Effector memory CD4-positive, alpha-beta T cell (primary cell): ENCODE measurements around the gene CHL1.
"Not testable (repeated sequence)": the region's sequence is repeated elsewhere in the genome, so short reads cannot be mapped to it uniquely, and the experiment has no call there.

ENCODE experiments used
- DNase-seq, 3 donors: peaks; one replicate each; pipeline ENCODE4 v3.0.0-alpha.2; 2020
- H3K27ac ChIP-seq: 2 replicates; pipeline ENCODE4 v1.7.0; 2013; ENCODE audit warnings: mild to moderate bottlenecking, low read length, moderate library complexity; ENCODE audit not compliant: insufficient read depth, poor library complexity, severe bottlenecking
- H3K27me3 ChIP-seq: replicated peaks from 2 replicates; pipeline ENCODE4 v1.7.0; 2013; ENCODE audit warnings: mild to moderate bottlenecking, low read length; ENCODE audit not compliant: insufficient read depth, control insufficient read depth, poor library complexity, severe bottlenecking
- H3K36me3 ChIP-seq: 2 replicates; pipeline ENCODE4 v1.7.0; 2013; ENCODE audit warnings: mild to moderate bottlenecking, low read length, moderate library complexity; ENCODE audit not compliant: control insufficient read depth, insufficient read depth
- H3K4me1 ChIP-seq: 2 replicates; pipeline ENCODE4 v1.7.0; 2013; ENCODE audit warnings: low read length, mild to moderate bottlenecking; ENCODE audit not compliant: control insufficient read depth, insufficient read depth, poor library complexity, severe bottlenecking
- H3K4me3 ChIP-seq: 2 replicates; pipeline ENCODE4 v1.7.0; 2013; ENCODE audit warnings: low read length, low read depth, mild to moderate bottlenecking; ENCODE audit not compliant: insufficient read depth, poor library complexity, severe bottlenecking
- H3K9me3 ChIP-seq: 2 replicates; pipeline ENCODE4 v1.7.0; 2013; ENCODE audit warnings: mild to moderate bottlenecking, low read length, moderate library complexity; ENCODE audit not compliant: control insufficient read depth

Gene CHL1

GRCh38 chr3:353191-353739 is 156.7 kb downstream of the CHL1 start:
- Histone ChIP-seq H3K4me1 (no peaks in the 10 kb centered on the region), H3K9me3 (no peaks in the 10 kb centered on the region), H3K4me3 (no peak overlapping the region), H3K27me3 (no peaks in the 10 kb centered on the region), H3K36me3 (no peaks in the 10 kb centered on the region), H3K27ac (no peak overlapping the region)
- no peak for DNase-seq

GRCh38 chr3:354432-354831 is 157.9 kb downstream of the CHL1 start:
- no peak for DNase-seq
- no peak overlapping the region for H3K4me3 ChIP-seq
- no peak overlapping the region for H3K27ac ChIP-seq
- H3K27me3 ChIP-seq = no peaks in the 10 kb centered on the region
- H3K9me3 ChIP-seq = no peaks in the 10 kb centered on the region
- H3K4me1 ChIP-seq = no peaks in the 10 kb centered on the region
- no peaks in the 10 kb centered on the region for H3K36me3 ChIP-seq

GRCh38 chr3:355622-356021 is 159.1 kb downstream of the CHL1 start:
- no peak for DNase-seq
- Histone ChIP-seq H3K36me3 (no peaks in the 10 kb centered on the region), H3K4me3 (no peak overlapping the region), H3K4me1 (no peaks in the 10 kb centered on the region), H3K27ac (no peak overlapping the region), H3K27me3 (no peaks in the 10 kb centered on the region), H3K9me3 (no peaks in the 10 kb centered on the region)

GRCh38 chr3:356952-357351 is 160.4 kb downstream of the CHL1 start:
- Histone ChIP-seq H3K4me3 (no peak overlapping the region), H3K27me3 (no peaks in the 10 kb centered on the region), H3K27ac (no peak overlapping the region), H3K4me1 (no peaks in the 10 kb centered on the region), H3K9me3 (no peaks in the 10 kb centered on the region), H3K36me3 (no peaks in the 10 kb centered on the region)
- no peak for DNase-seq

- Histone ChIP-seq H3K27me3 (no peaks in the 10 kb centered on the region), H3K27ac (no peak overlapping the region), H3K9me3 (no peaks in the 10 kb centered on the region), H3K4me3 (no peak overlapping the region), H3K36me3 (no peaks in the 10 kb centered on the region), H3K4me1 (no peaks in the 10 kb centered on the region)
- no peak for DNase-seq
Measured at GRCh38 chr3:359672-360071, 163.1 kb downstream of the CHL1 start.

GRCh38 chr3:362681-363338 is 166.2 kb downstream of the CHL1 start:
- Histone ChIP-seq H3K27ac (no peak overlapping the region), H3K36me3 (no peaks in the 10 kb centered on the region), H3K9me3 (no peaks in the 10 kb centered on the region)

GRCh38 chr3:364287-364686 is 167.7 kb downstream of the CHL1 start:
- no peak overlapping the region for H3K4me3 ChIP-seq
- no peaks in the 10 kb centered on the region for H3K27me3 ChIP-seq
- no peaks in the 10 kb centered on the region for H3K4me1 ChIP-seq
- no peak for DNase-seq
- no peaks in the 10 kb centered on the region for H3K36me3 ChIP-seq
- H3K9me3 ChIP-seq = no peaks in the 10 kb centered on the region
- H3K27ac ChIP-seq = no peak overlapping the region

More at GRCh38 chr3:362681-363338, 166.2 kb downstream of the CHL1 start:
- Histone ChIP-seq H3K4me3 (no peak overlapping the region), H3K27me3 (no peaks in the 10 kb centered on the region), H3K4me1 (no peaks in the 10 kb centered on the region)
- no peak for DNase-seq

GRCh38 chr3:365268-365667 is 168.7 kb downstream of the CHL1 start:
- Histone ChIP-seq H3K27ac (no peak overlapping the region), H3K9me3 (no peaks in the 10 kb centered on the region), H3K27me3 (no peaks in the 10 kb centered on the region), H3K36me3 (no peaks in the 10 kb centered on the region), H3K4me3 (no peak overlapping the region), H3K4me1 (no peaks in the 10 kb centered on the region)
- DNase-seq = no peak

- not testable (repeated sequence) for H3K27me3 ChIP-seq, H3K4me1 ChIP-seq, DNase-seq, H3K27ac ChIP-seq, H3K9me3 ChIP-seq, H3K4me3 ChIP-seq, H3K36me3 ChIP-seq
Measured at GRCh38 chr3:366253-366652, 169.7 kb downstream of the CHL1 start.

GRCh38 chr3:373193-373779 is 176.7 kb downstream of the CHL1 start:
- H3K9me3 ChIP-seq = no peaks in the 10 kb centered on the region
- no peaks in the 10 kb centered on the region for H3K36me3 ChIP-seq
- no peak overlapping the region for H3K27ac ChIP-seq
- no peaks in the 10 kb centered on the region for H3K4me1 ChIP-seq
- H3K27me3 ChIP-seq = no peaks in the 10 kb centered on the region
- DNase-seq = no peak
- H3K4me3 ChIP-seq = no peak overlapping the region
